ENCODE data around the gene UPK3BL1. TPM values are rescaled to one million over a fixed set of nuclear protein-coding genes. Genes with fewer than 3 reads are reported as not detected.
"Not testable (repeated sequence)": the region's sequence is repeated elsewhere in the genome, so short reads cannot be mapped to it uniquely, and the experiment has no call there.

Gene UPK3BL1
- total RNA-seq, 1 donor from 2014 or later = 25.2 TPM

- DNase-seq (ENCODE audit: low read depth) = not testable (repeated sequence)
Observed at GRCh38 chr7:102630622-102631021, 12.0 kb downstream of the UPK3BL1 start.

- not testable (repeated sequence) for DNase-seq (ENCODE audit: low read depth)
Observed at GRCh38 chr7:102627271-102627904, 15.2 kb downstream of the UPK3BL1 start.

GRCh38 chr7:102618122-102618521 is 24.5 kb downstream of the UPK3BL1 start:
- not testable (repeated sequence) for DNase-seq (ENCODE audit: low read depth)

- peak; percentile 6 for DNase-seq (ENCODE audit: low read depth)
Observed at GRCh38 chr7:102616507-102617125, 26.0 kb downstream of the UPK3BL1 start, which contains the start of gene RASA4. TSS of gene RASA4 (minus strand) at chr7:102616756. CDS start at chr7:102616689, 67 bp downstream.

DNA sequence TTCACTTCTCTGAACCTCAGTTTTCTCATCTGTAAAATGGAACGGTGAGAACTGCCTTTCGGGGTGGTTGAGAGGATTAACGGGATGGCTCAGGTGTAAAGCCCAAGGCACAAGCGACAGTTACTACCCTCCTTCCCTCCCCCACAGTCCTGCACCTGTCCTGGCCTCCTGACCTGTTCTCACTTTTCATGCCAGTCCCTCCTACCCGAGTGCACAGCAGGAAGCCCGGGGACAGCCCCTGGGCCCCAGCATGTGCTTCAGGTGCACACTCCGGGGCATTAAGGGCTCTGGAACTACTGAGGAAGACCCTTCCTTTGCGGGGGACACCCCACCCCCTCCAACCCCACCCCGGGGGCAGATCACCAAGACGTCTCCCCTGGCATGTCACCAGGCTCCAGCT is 26.7 kb downstream of the UPK3BL1 start:
- not testable (repeated sequence) for DNase-seq (ENCODE audit: low read depth)

GRCh38 chr7:102614873-102615272 is 27.7 kb downstream of the UPK3BL1 start:
- DNase-seq (ENCODE audit: low read depth) = not testable (repeated sequence)

DNA sequence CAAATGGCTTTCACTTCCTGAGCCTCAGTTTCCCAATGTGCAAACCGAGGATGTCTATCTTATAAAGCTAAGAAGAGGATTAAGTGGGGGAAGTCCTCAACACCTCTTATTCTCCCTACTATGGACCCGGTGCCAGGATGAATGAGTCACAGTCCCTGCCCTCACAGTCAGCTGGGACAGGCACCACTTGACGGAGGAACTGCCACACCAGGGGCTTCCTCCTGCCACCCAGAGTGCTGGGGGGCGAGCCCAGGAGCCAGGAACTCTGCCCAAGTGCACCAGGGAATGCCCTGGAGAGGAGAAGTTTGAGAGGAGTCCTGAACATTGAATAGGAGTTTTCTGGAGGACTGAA is 28.3 kb downstream of the UPK3BL1 start:
- DNase-seq (ENCODE audit: low read depth) = not testable (repeated sequence)

- DNase-seq (ENCODE audit: low read depth) = not testable (repeated sequence)
Observed at GRCh38 chr7:102613575-102614345, 28.8 kb downstream of the UPK3BL1 start.

- DNase-seq (ENCODE audit: low read depth) = peak; percentile 1
Observed at GRCh38 chr7:102611675-102612325, 30.8 kb downstream of the UPK3BL1 start.

- DNase-seq (ENCODE audit: low read depth) = not testable (repeated sequence)
Observed at GRCh38 chr7:102611013-102611674, 31.4 kb downstream of the UPK3BL1 start.

DNA sequence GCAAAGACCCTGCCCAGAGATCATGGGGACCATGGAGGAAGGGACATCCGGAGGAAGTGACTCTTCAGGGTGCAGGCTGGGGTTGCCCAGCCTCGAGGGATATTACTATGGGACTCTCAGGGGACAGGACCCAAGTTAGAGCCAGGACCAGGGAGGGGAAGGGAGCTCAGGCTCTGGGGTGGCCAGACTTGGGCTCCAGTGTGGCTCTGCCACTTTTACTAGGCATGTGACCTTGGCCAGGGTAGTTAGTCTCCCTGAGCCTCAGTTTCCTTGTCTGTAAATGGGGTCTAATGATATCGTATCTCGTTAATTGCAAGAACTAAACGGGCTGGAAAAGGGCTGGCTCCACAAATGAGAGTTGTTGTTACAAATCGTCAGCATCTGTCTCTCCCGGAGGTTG is 32.1 kb downstream of the UPK3BL1 start:
- not testable (repeated sequence) for DNase-seq (ENCODE audit: low read depth)

DNA sequence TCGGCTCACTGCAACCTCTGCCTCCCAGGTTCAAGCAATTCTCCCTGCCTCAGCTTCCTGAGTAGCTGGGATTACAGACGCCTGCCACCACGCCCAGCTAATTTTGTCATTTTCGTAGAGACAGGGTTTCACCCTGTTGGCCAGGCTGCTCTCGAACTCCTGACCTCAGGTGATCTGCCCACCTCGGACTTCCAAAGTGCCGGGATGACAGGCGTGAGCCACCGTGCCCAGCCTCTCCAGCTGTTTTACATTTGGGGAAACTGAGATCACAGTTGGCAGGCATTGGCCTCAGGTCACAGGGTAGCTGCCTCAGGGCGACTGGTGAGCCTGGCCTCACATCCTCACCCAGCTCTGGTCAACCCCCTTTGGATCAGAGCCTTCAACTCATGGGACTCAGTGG is 32.9 kb downstream of the UPK3BL1 start:
- DNase-seq (ENCODE audit: low read depth) = not testable (repeated sequence)

GRCh38 chr7:102606848-102607247 is 35.7 kb downstream of the UPK3BL1 start:
- not testable (repeated sequence) for DNase-seq (ENCODE audit: low read depth)

- not testable (repeated sequence) for DNase-seq (ENCODE audit: low read depth)
Observed at GRCh38 chr7:102604431-102605145, 38.0 kb downstream of the UPK3BL1 start.

- DNase-seq (ENCODE audit: low read depth) = not testable (repeated sequence)
Observed at GRCh38 chr7:102602317-102602716, 40.3 kb downstream of the UPK3BL1 start.

- not testable (repeated sequence) for DNase-seq (ENCODE audit: low read depth)
Observed at GRCh38 chr7:102599699-102600098, 42.9 kb downstream of the UPK3BL1 start.

DNA sequence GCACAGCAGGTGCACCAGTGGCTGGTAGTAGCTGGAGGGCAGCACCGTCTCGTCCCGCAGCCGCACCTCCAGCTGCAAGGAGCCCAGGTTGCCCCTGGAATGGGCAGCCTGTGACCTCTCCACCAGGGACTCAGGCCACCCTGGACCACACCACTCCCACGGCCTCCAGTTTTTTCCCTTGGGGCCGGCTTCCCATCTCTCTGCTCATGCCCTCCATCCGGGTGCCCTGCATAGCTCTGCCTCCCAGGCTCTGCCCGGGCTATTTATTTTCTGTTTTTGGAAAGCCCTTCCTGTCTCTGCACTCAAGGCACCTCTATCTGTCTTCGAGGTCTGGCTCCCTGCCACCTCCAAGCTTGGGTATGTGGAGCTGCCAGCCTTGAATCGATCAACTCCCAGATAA is 46.6 kb downstream of the UPK3BL1 start:
- not testable (repeated sequence) for DNase-seq (ENCODE audit: low read depth)

DNA sequence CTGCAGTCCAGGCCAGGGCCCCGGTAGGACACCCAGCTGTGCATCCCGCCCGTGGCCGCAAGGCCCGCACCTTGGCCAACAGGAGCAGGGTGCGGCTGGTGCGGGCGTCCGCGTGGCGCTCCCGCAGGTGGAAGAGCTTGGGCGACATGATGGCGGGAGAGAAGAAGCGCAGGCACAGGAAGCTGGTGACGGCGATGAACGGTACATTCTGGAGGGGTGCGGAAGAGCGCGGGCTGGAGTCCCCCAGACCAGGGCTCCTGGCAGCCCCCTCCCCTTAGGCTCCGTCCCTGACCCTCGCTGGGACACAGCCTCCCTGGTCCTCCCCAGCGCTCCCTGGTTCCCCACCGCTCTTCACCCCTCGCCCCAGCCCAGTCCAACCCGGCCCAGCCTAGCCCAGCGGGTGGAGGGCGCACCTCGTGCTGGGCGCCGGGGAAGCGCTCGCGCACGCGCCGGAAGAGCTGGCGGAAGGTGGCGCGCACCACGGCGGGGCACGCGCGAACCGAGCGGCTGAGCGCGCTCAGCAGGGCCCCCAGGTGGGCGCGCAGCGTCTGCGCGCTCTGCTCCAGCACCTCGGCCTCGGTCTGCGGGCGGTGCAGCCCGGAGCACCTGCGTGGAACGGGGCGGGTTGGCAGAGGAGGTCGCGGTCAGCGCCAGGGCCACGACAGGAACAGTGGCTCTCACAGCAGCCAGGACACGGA is 48.8 kb downstream of the UPK3BL1 start:
- DNase-seq (ENCODE audit: low read depth) = not testable (repeated sequence)

GRCh38 chr7:102592477-102593019 is 50.0 kb downstream of the UPK3BL1 start:
- DNase-seq (ENCODE audit: low read depth) = not testable (repeated sequence)

Data from myocyte (in vitro differentiated cells).